GM12878 (cell line): ENCODE data around the gene SLC46A2. TPM values are rescaled to one million over a fixed set of nuclear protein-coding genes. Genes with fewer than 3 reads are reported as not detected.

ENCODE experiments used
- ATAC-seq: fragments of 200-7000 bp; cut with Tn5 transposase; 3 replicates; pipeline ENCODE4 v1.9.1; 2020; ENCODE audit warnings: mild to moderate bottlenecking, moderate library complexity
- Bru-seq: library from RNA; stranded (reverse); fragments of 400-500 nt; gene quantifications from one replicate; lab custom pipeline; 2021; lab: Mats Ljungman, UMichigan
- BruChase-seq, 2 experiments: library from RNA; stranded (reverse); fragments of 400-500 nt; gene quantifications; one replicate each; lab custom pipeline; 2021; lab: Mats Ljungman, UMichigan
- BruUV-seq: library from RNA; stranded (reverse); fragments of 400-500 nt; replicated peaks from 2 replicates; lab custom pipeline; 2021; lab: Mats Ljungman, UMichigan
- CTCF ChIA-PET: fragments of 300-600 bp; sonication (Branson Sonifier 250); formaldehyde crosslinking; extraction: SDS; loops from one replicate; lab custom pipeline; 2021; ENCODE audit warnings: inconsistent platforms; lab: Yijun Ruan, JAX
- POLR2A ChIA-PET: fragments of 350-600 bp; formaldehyde crosslinking; extraction: SDS; loops from one replicate; lab custom pipeline; 2021; ENCODE audit warnings: inconsistent platforms; lab: Charles Lee
- RAD21 ChIA-PET: fragments of 300-600 bp; sonication (Branson Sonifier 250); formaldehyde crosslinking; loops from one replicate; lab custom pipeline; 2023; ENCODE audit warnings: antibody characterized with exemption; ENCODE audit not compliant: unreplicated experiment; lab: Charles Lee
- SMC1A ChIA-PET: fragments of 300-600 bp; sonication (Branson Sonifier 250); formaldehyde crosslinking; loops from one replicate; lab custom pipeline; 2023; ENCODE audit not compliant: unreplicated experiment, uncharacterized antibody; lab: Charles Lee
- DNase-seq: peaks from one replicate; pipeline ENCODE4 v3.0.0-alpha.2; 2011; ENCODE audit warnings: low read depth, low spot score
- FAIRE-seq: peaks from 3 replicates; lab custom pipeline; 2011; peaks lifted over from hg19 to GRCh38; lab: Jason Lieb, UNC
- H2AFZ ChIP-seq: 2 replicates; pipeline ENCODE4 v1.6.0; 2011; ENCODE audit warnings: low read depth, low read length, control low read depth; ENCODE audit not compliant: control insufficient read depth
- H3K27ac ChIP-seq: 2 replicates; pipeline ENCODE4 v1.5.1; 2011; ENCODE audit warnings: control low read depth; ENCODE audit not compliant: control insufficient read depth, insufficient read depth
- H3K27me3 ChIP-seq, 2 experiments: replicated peaks in 1 of 2; 2 replicates each; pipeline versions ENCODE4 v1.6.0 to v1.6.1; 2011; ENCODE audit warnings: low read length in 1 of 2; ENCODE audit not compliant: control insufficient read depth in 2 of 2, insufficient read depth in 2 of 2
- H3K36me3 ChIP-seq, 2 experiments: 2 replicates each; pipeline ENCODE4 v1.5.1; 2011; ENCODE audit warnings: low read length in 1 of 2; ENCODE audit not compliant: control insufficient read depth in 2 of 2, insufficient read depth in 2 of 2
- H3K4me1 ChIP-seq: 2 replicates; pipeline ENCODE4 v1.6.1; 2011; ENCODE audit warnings: mild to moderate bottlenecking, low read length, moderate library complexity, mixed read lengths; ENCODE audit not compliant: control insufficient read depth, insufficient read depth
- H3K4me2 ChIP-seq: 2 replicates; pipeline ENCODE4 v1.6.0; 2011; ENCODE audit warnings: control low read depth; ENCODE audit not compliant: control insufficient read depth, insufficient read depth
- H3K4me3 ChIP-seq: fragments of 200-600 bp; sonication (generic); 2 replicates; pipeline ENCODE4 v1.5.1; 2016
- H3K79me2 ChIP-seq: 2 replicates; pipeline ENCODE4 v1.6.0; 2011; ENCODE audit warnings: low read length; ENCODE audit not compliant: control insufficient read depth, insufficient read depth
- H3K9ac ChIP-seq: 2 replicates; pipeline ENCODE4 v1.8.0; 2011; ENCODE audit warnings: low read length, control low read depth, mixed read lengths; ENCODE audit not compliant: control insufficient read depth, insufficient read depth
- H3K9me3 ChIP-seq: replicated peaks from 3 replicates; pipeline ENCODE4 v1.5.1; 2011; ENCODE audit warnings: mild to moderate bottlenecking, low read length; ENCODE audit not compliant: control insufficient read depth, insufficient read depth
- H4K20me1 ChIP-seq: 2 replicates; pipeline ENCODE4 v1.6.0; 2011; ENCODE audit not compliant: control insufficient read depth, insufficient read depth
- ATF3 ChIP-seq: IDR thresholded peaks from 2 replicates; pipeline ENCODE4 v1.6.1; 2011; ENCODE audit warnings: low read depth, mild to moderate bottlenecking, low read length, moderate library complexity, borderline replicate concordance; ENCODE audit errors: extremely low read depth
- CUX1 ChIP-seq: IDR thresholded peaks from 2 replicates; pipeline ENCODE4 v1.6.1; 2012; ENCODE audit warnings: improper control_type of control experiment, low read depth, low read length; ENCODE audit not compliant: insufficient replicate concordance
- HDAC6 ChIP-seq: fragments of 200-600 bp; sonication (generic); IDR thresholded peaks from one replicate; pipeline ENCODE4 v1.8.0; 2017; ENCODE audit warnings: antibody characterized with exemption; ENCODE audit not compliant: unreplicated experiment
- NRF1 ChIP-seq: conservative IDR thresholded peaks from 2 replicates; pipeline ENCODE4 v1.6.1; 2011; ENCODE audit warnings: mild to moderate bottlenecking, low read depth, low read length, improper control_type of control experiment
- SKIL ChIP-seq: fragments of 450-650 bp; IDR thresholded peaks from 2 replicates; pipeline ENCODE4 v1.6.1; 2017; ENCODE audit warnings: mild to moderate bottlenecking, low read depth, inconsistent platforms; ENCODE audit not compliant: poor library complexity, severe bottlenecking
- SMAD5 ChIP-seq: IDR thresholded peaks from 2 replicates; pipeline ENCODE4 v1.6.1; 2016; ENCODE audit warnings: antibody characterized with exemption, low read depth
- SREBF2 ChIP-seq: IDR thresholded peaks from 2 replicates; pipeline ENCODE4 v1.6.1; 2012; ENCODE audit warnings: mild to moderate bottlenecking, low read length
- WGBS: methylation state at CpG from one replicate; pipeline ENCODE4 v1.1.6; 2016; ENCODE audit warnings: low lambda C conversion rate; ENCODE audit not compliant: insufficient replicate concordance, insufficient coverage; ENCODE audit errors: missing lambda C conversion rate; 5-methylcytosine and 5-hydroxymethylcytosine counted together
- in situ Hi-C: fragments of 300-500 bp; cut with MboI; formaldehyde crosslinking; loops from 9 replicates; pipeline ENCODE4 v1.14.3; 2018; ENCODE audit warnings: mixed read lengths
- intact Hi-C: fragments of 100-400 bp; cut with micrococcal nuclease; formaldehyde crosslinking; loops from one replicate; pipeline ENCODE4 v1.14.2; 2022; ENCODE audit not compliant: unreplicated experiment
- long read RNA-seq, 2 experiments: library from polyadenylated mRNA; unstranded; transcript quantifications; one replicate each; pipeline ENCODE4 v2.0.0, GENCODE V29; 2019 to 2020
- polyA minus RNA-seq, 3 experiments: library from RNA; depleted of rRNA, polyadenylated mRNA; stranded (reverse); fragments of >200 nt; gene quantifications; 2 replicates each; pipeline ENCODE4 v1.2.3, GENCODE V29; 2011
- polyA plus RNA-seq, 11 experiments: library from polyadenylated mRNA; depleted of rRNA in 4 of 11; unstranded in 6 of 11; stranded (reverse) in 5 of 11; fragments of >200 nt; fragmentation: Nextera tagmentation in 4 of 11; fragmentation: Illumina TruSeq in 1 of 11; extraction: Ambion mirVana in 4 of 11; extraction: Trizol in 1 of 11; gene quantifications; 1 replicate in 1 of 11; 2 replicates in 10 of 11; pipeline versions ENCODE4 v1.2.1 to v1.2.3, GENCODE V29; 2011 to 2016; ENCODE audit warnings: inconsistent platforms in 2 of 11, missing spikeins in 2 of 11, low read depth in 1 of 11
- total RNA-seq, 4 experiments: library from RNA; depleted of rRNA in 3 of 4; stranded (reverse); fragments of >200 nt in 3 of 4; fragmentation: Illumina TruSeq in 1 of 4; extraction: Trizol in 1 of 4; gene quantifications; 2 replicates each; pipeline versions ENCODE4 v1.2.1 to v1.2.3, GENCODE V29; 2013 to 2021

The SLC46A2 gene
- total RNA-seq (2013; cell fraction: nucleolus; rRNA removed), result not detected in 2 replicates
- total RNA-seq (2014; rRNA removed) (not detected in 2 replicates), total RNA-seq (2014; rRNA removed; fragmentation: Illumina TruSeq; extraction: Trizol) (not detected in 2 replicates), total RNA-seq (2021) (not detected in 2 replicates), polyA plus RNA-seq (2011; rRNA removed) (not detected in 2 replicates), polyA plus RNA-seq (2014; fragmentation: Illumina TruSeq; extraction: Trizol) (not detected in 2 replicates), polyA plus RNA-seq (2014; fragmentation: Nextera tagmentation; extraction: Ambion mirVana) (not detected), polyA plus RNA-seq (2014; rRNA removed) (not detected in 2 replicates), polyA plus RNA-seq (2016; fragmentation: Nextera tagmentation; extraction: Ambion mirVana) (not detected), polyA minus RNA-seq (2011; rRNA and poly(A)+ RNA removed) (not detected in 2 replicates), Bru-seq, nascent RNA (not detected), BruChase-seq, experiment 1, labeled RNA remaining after a 6-hour chase (not detected), BruChase-seq, experiment 2, labeled RNA remaining after a 2-hour chase (not detected)
- not detected for polyA plus RNA-seq (2011; ENCODE audit: low read depth)
- not detected in 2 replicates for polyA plus RNA-seq (2011; cell fraction: cytosol; rRNA removed)
- polyA plus RNA-seq (2011; cell fraction: nucleus; rRNA removed), result not detected in 2 replicates
- polyA plus RNA-seq (2012), result not detected in 2 replicates
- polyA minus RNA-seq (2011; cell fraction: cytosol; rRNA and poly(A)+ RNA removed), result not detected in 2 replicates
- not detected in 2 replicates for polyA minus RNA-seq (2011; cell fraction: nucleus; rRNA and poly(A)+ RNA removed)
- long read RNA-seq, experiment 1, result 0 reads
- long read RNA-seq, experiment 2, result 0 reads

GRCh38 chr9:112890106-112891081 is at the start of gene SLC46A2:
Gene SLC46A2 (minus strand): TSS chr9:112890876. CDS start chr9:112890681, 195 bp downstream.
- intact Hi-C loops (no loop called here), in situ Hi-C loops (no loop called here)
- H3K4me3 ChIP-seq, result no peak within 1 kb of the TSS
- CTCF ChIA-PET, result interaction anchor here (1.5 kb wide), 1 partner anchor 13 kb away, joined by 4 read pairs; no protein-coding TSS in a partner anchor
- no peak within 1 kb of the TSS; the same call in 1 of the 2 replicates for H3K4me2 ChIP-seq
- SMC1A ChIA-PET, result no interaction called here
- H3K9ac ChIP-seq, result no peak within 1 kb of the TSS
- BruUV-seq, result no TSS peak
- no peaks in the 10 kb centered on the region for H3K79me2 ChIP-seq
- H3K9me3 ChIP-seq, result no peaks in the 10 kb centered on the region; the same call in 2 of the 3 replicates
- TF ChIP-seq SREBF2 (no peak), ATF3 (no peak), HDAC6 (peak; percentile 74), SKIL (no peak), SMAD5 (no peak), CUX1 (no peak), NRF1 (no peak)
- FAIRE-seq, result no peak
- WGBS, result 44% methylated on average over 78 of the region's 78 CpGs
- no peaks in the 10 kb centered on the region for H4K20me1 ChIP-seq
- H3K36me3 ChIP-seq, result no peaks in the 10 kb centered on the region
- DNase-seq, result no peak
- POLR2A ChIA-PET, result no interaction called here
- H3K27me3 ChIP-seq, result peaks cover 3 to 10% of the 10 kb centered on the region in 2 experiments
- H3K4me1 ChIP-seq, result peaks cover 5% of the 10 kb centered on the region; the same call in 1 of the 2 replicates
- no peak for ATAC-seq
- RAD21 ChIA-PET, result no interaction called here
- H3K27ac ChIP-seq, result no peak within 1 kb of the TSS
- no peak within 1 kb of the TSS for H2AFZ ChIP-seq
